COLO668 (cell line): Measurements from ENCODE around the gene PTPRK.

Experiments
- DNase-seq: peaks from one replicate; lab custom pipeline; 2025; ENCODE audit not compliant: unreplicated experiment; lab: John Stamatoyannopoulos, UW

The PTPRK gene

DNA sequence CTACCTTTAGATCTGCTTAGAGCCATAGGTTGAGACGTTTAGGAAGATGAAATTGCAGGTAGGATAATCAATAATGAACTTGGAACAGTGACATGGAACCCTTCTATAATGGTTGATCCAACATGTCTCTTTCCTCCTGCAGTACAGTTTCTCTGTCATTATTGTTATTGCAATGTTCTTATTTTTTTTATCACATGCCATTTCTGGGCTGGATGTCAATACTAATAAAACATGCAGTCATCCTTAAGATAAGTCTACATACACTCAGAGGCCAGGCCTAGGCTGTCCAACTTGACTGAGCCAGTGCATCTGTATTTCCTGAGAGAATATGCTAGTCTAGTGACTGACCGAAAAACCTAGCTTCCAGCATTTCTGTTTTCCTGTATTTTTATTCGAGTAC, 544.3 kb downstream of the PTPRK start:
- no peak for DNase-seq

GRCh38 chr6:127972815-127973214, 547.6 kb downstream of the PTPRK start:
- DNase-seq = no peak

DNA sequence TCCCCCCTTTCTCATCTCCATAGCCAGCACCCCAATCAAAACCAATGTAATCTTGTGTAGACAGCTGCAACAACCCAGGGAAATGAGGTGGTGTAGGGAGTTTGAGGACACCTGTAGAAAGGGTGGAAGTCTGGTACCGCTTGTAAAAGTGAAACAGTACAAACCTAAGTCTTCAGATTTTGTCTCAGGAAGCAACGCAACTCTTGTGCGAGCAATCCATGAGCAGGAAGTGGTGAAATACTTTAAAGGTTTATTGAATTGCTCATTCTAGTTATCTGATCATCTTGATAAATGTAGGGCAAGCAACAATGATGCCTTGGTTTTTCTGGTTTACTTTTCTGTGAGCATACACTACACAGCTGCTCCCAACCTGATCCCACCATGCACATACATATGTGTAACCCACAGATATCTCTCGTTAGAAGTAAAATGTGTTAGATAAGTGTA, 548.4 kb downstream of the PTPRK start:
- DNase-seq = no peak

DNA sequence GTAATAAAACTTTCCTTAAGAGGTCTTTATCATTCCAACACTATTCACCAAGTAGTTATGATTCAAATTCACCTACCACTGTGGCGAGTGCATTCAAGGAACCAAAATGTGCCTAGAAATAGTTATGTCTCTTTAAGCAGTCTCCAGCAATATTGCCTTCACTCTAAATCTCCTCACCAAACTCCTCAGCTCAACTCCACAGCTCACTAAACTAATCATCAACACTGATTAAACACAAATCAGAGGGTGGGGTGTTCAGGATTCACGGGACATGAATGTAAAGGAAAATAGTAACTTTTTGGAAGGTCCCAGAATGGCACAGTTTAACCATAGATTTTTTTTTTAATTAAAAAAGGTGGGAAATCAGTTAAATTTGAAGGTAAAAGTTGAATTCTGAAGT, 549.0 kb downstream of the PTPRK start:
- no peak for DNase-seq

DNA sequence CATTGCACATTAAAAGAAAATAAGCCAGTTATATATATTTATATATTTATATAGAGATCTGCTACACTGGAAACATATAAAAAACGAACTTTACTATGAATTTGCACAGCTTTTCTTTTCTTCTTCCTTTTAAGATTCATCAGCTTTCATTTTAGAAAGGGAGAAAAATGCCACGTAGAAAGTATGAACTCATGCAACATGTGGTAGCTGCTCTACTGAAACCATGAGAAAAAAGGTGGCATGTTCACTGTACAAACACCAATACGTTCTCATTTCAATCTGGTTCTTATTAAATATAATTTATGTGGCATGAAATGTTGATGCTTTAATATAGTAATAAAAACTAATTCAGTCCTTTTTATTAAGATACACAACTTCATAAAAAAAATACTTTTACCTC, 550.7 kb downstream of the PTPRK start:
- no peak for DNase-seq

GRCh38 chr6:127968394-127968793, 552.0 kb downstream of the PTPRK start:
- DNase-seq = no peak

DNA sequence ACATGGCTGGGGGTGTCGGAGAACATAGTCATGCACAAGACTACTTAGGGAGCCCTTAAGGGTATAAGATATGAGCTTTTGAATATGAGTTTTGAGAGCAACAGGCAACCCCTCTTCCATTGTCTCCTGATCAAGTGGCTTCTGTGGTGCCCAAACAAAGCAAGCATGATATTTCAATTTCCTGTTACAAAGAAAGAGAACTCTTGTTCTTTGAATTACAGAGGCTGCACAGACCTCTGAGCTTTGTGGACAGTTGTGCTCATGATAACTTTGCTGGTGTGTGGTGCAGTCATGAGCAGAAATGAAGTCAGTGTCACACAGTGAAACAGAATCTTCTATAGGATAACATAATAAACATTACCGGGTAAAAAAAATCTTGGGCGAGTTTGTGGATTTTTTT, 552.7 kb downstream of the PTPRK start:
- no peak for DNase-seq

- DNase-seq = no peak
These were observed 553.8 kb downstream of the PTPRK start for GRCh38 chr6:127966616-127967015.

DNA sequence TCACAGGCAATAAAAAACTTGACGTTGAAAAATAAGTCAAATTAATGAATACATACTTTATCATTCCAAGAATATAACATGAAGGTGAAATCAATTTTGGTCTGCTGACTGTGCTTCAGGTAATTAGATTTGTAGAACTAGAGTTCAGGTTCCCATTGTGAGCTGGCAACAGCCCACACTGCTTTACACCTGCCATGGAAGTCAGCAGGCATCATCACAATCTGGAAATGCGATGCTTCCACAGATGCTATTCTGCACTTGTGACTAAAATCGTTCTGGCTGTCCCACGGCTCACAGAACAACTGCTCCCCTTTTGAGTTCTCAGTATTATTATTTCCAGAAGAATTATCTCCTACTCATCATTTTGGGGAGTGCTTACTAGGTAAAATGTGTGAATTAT, 556.9 kb downstream of the PTPRK start:
- DNase-seq = no peak

- DNase-seq = no peak
These were observed 560.5 kb downstream of the PTPRK start for GRCh38 chr6:127959869-127960268.

GRCh38 chr6:127956956-127957355, 563.4 kb downstream of the PTPRK start:
- no peak for DNase-seq

DNA sequence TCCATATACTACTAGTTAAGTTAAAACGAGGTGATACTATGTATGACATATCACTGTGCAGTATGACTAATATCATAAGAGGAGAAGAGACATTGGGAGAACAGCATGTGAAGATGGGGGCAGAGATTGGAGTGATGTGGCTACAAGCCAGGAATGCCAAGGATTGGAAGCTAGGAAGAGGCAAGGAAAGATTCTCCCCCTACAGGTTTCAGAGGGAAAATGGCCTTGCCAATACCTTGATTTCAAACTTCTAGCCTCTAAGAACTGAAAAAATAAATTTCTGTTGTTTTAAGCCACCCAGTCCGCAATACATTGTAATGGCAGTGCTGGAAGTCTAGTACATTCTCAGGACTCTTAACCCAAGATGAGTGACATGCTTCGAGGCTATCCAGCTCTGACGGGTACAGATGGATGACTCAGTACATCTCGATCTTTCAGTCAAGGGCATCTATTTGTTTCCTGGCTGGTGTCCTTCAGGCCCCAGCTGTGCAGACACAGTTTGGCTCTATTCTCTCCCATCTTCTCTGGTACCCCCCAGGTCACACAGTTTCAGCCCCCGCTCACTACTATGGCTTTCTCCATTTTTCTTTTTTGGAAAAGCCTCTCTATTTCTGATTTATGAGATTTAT, 564.0 kb downstream of the PTPRK start:
- no peak for DNase-seq

DNA sequence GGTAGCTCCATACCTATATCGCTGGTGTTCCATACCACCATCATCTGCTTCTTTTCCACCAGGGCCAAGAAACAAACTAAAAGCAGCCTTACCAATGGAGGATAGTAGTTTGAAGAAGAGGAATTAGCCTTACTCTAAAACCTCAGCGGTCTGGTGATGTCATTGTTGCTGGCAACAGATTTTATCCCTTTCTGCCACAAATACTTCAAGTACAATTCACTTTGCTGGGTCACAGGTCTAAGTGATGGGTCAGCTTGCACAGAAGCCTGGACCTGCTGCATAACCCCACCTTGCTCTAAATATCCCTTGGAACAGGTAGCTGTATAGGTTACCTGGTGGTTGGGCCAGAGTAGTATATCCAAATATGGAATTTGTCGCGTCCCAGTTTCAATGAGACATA, 566.3 kb downstream of the PTPRK start:
- no peak for DNase-seq

DNA sequence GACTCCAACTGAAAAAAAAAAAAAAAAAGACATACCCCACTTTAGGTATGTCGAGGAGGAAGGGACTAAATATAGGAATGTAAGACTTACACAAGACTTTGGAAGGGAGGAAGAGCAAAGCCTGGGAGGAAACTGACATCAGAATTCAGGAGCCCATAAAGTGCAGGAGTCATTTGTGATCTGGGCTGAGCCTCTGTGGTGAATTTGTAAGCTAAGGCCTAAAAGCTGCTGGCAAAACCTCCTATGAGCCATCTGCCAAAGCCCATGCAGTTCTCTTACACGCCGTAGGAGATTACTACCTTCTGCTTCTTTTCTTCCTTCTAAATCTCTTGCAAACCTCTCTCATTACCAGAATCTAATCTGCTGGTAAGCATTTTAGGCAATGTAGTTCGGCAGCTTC, 567.6 kb downstream of the PTPRK start:
- DNase-seq = no peak

GRCh38 chr6:127952176-127952575, 568.2 kb downstream of the PTPRK start:
- DNase-seq = no peak

DNA sequence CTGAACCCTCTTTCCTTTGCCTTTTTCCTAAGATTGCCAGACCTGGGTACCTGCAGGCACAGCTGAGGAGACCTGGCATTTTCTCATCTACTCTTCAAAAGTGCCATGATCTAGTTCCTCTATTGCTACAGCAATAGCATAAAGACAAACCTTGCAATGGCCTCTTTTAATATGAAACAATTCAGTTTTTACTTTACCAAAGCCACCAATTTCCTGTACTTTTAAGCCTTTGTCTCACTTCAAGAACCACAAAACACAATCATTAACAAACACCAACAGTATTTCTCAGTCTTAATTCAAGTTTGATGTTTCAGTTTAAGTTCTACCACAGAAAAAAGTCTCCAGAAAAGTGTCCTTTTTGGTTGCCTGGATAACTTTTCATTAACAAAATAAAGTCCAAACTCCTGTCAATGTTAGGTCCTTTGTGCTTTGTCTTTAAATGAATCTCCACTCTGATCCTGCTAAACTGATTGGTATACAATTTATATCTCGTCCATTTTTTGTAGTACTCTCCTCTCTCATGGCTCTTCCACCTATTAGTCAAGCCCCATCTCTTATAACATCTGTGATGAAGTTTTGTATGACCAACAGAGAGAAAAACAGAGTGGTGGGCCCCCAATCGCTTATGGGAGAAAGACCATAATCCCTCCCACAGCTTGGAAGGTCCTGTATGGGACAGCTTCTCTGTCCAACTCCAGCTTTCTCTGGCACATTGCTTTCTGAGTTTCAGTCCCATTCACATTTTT, 569.1 kb downstream of the PTPRK start:
- DNase-seq = no peak

- DNase-seq = no peak
These were observed 569.7 kb downstream of the PTPRK start for GRCh38 chr6:127950566-127951145.

GRCh38 chr6:127949251-127949650, 571.1 kb downstream of the PTPRK start:
- DNase-seq = no peak

GRCh38 chr6:127946388-127946787, 574.0 kb downstream of the PTPRK start:
- DNase-seq = no peak

DNA sequence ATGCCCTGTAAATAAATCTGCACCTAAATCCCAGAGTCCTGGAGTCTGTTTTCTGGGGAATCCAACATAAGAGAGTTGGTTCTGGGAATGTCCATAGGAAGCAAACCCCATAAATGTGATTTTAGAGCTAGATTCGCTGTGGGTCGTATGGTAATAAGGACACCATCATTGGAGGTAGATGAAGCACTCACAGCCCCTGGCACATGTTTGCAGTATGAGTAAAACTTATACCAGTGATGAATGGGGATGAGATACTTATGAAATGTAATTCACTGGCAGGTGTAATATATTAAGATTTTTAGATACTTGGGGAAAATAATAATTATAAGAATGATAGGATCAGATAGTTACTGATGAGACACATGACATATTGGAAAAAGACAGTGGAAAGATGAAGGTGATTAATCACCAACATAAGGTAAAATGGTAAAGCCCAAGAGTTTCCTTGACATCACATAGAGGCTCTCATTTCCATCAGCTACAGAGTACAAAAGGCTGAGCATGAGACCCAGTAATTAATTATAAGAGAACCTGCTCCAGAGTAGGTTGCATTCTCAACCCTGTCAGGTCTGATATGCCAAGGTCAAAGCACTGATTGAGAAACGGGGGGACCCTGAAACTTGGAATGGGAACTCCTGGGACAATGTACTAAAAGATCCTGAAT, 574.8 kb downstream of the PTPRK start:
- DNase-seq = no peak

GRCh38 chr6:127941228-127941627, 579.2 kb downstream of the PTPRK start:
- DNase-seq = no peak
